ENCODE measurements around the gene ZNF710. TPM values are rescaled to one million over a fixed set of nuclear protein-coding genes. Genes with fewer than 3 reads are reported as not detected.
"Not testable (repeated sequence)": the region's sequence is repeated elsewhere in the genome, so short reads cannot be mapped to it uniquely, and the experiment has no call there.

ZNF710 gene
- total RNA-seq, 4 donors from 2014 or later, result 9.0 to 15.6 (median 11.2) TPM

DNA sequence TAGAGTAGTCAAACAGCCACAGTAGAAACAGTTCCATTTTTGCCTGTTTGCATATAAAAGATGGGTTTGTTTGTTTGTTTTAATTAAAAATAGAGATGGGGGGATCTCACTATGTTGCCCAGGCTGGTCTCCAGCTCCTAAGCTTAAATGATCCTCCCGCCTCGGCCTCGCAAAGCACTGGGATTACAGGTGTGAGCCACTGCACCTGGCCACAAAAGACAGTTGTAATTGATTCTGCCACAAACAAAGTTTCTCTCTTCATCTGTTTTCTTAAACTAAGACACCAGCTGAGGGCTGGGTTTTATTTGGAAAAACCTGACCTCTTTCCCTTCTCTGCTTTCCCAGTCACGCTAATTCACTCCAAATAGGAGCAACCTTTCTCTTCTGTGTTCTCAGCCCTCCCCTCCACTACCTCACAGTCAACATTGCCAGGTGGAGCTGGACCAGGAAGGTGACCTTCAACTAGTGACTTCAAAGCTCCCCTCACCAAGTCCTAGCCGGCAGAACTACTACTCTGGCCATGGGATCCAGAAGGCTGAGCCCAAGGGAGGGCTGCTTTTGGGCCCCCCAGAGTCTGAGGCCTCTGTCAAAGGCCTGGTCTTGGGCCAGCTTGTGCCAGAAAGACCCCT, 102.7 kb downstream of the ZNF710 start:
- no peaks in the 10 kb centered on the region for H3K27me3 ChIP-seq
- no peak overlapping the region for H3K27ac ChIP-seq
- TF ChIP-seq EP300 (IDR thresholded peaks at IDR 0.05) (no peak), POLR2A (IDR thresholded peaks at IDR 0.05) (no peak), CTCF (IDR thresholded peaks at IDR 0.05) (no peak)
- peaks cover 0 to 37% (median 17%) of the 10 kb centered on the region in 4 donors for H3K4me1 ChIP-seq
- no peak overlapping the region for H3K4me3 ChIP-seq
- no peaks in the 10 kb centered on the region for H3K36me3 ChIP-seq
- no peaks in the 10 kb centered on the region for H3K9me3 ChIP-seq
- 89 to 90% methylated on average over 5 of the region's 5 CpGs for WGBS, 2 donors
- DNase-seq (ENCODE audit: low spot score in 2 of 2), result no peak

DNA sequence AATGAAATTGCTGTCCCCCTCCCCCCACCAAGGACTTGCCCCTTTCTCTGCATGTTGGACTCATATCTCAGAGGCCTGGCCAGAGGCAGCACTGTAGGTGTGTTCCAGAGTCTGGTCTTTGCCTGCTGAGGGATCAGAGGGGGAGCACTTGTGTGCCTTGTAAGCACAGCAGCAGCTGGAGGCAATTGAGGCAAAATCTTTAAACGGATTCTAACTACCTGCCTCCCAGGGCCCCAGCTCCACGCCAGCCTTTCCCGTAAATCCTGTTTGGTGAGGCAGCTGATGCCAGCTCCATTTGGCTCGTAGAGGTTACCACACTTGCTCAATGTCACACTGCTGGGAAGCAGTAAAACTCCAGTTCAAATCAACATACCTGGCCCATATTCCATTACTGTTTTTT, 103.4 kb downstream of the ZNF710 start:
- no peaks in the 10 kb centered on the region for H3K36me3 ChIP-seq
- H3K27ac ChIP-seq, result no peak overlapping the region
- H3K4me3 ChIP-seq, result no peak overlapping the region
- H3K4me1 ChIP-seq, result peaks cover 0 to 34% (median 15%) of the 10 kb centered on the region in 4 donors
- 88 to 94% methylated on average over 3 to 4 of the region's 4 CpGs for WGBS, 2 donors
- TF ChIP-seq POLR2A (IDR thresholded peaks at IDR 0.05) (no peak), CTCF (IDR thresholded peaks at IDR 0.05) (no peak), EP300 (IDR thresholded peaks at IDR 0.05) (no peak)
- no peak for DNase-seq (ENCODE audit: low spot score in 2 of 2)
- H3K27me3 ChIP-seq, result no peaks in the 10 kb centered on the region
- H3K9me3 ChIP-seq, result no peaks in the 10 kb centered on the region

GRCh38 chr15:90105521-90105920, 104.4 kb downstream of the ZNF710 start:
- WGBS, 2 donors, result 84 to 89% methylated on average over 7 of the region's 7 CpGs
- H3K4me3 ChIP-seq, result no peak overlapping the region
- peaks cover 0 to 26% (median 10%) of the 10 kb centered on the region in 4 donors for H3K4me1 ChIP-seq
- no peak for DNase-seq (ENCODE audit: low spot score in 2 of 2)
- no peak overlapping the region for H3K27ac ChIP-seq
- TF ChIP-seq POLR2A (IDR thresholded peaks at IDR 0.05) (no peak), CTCF (IDR thresholded peaks at IDR 0.05) (no peak), EP300 (IDR thresholded peaks at IDR 0.05) (no peak)
- H3K9me3 ChIP-seq, result no peaks in the 10 kb centered on the region
- H3K36me3 ChIP-seq, result no peaks in the 10 kb centered on the region
- H3K27me3 ChIP-seq, result no peaks in the 10 kb centered on the region

DNA sequence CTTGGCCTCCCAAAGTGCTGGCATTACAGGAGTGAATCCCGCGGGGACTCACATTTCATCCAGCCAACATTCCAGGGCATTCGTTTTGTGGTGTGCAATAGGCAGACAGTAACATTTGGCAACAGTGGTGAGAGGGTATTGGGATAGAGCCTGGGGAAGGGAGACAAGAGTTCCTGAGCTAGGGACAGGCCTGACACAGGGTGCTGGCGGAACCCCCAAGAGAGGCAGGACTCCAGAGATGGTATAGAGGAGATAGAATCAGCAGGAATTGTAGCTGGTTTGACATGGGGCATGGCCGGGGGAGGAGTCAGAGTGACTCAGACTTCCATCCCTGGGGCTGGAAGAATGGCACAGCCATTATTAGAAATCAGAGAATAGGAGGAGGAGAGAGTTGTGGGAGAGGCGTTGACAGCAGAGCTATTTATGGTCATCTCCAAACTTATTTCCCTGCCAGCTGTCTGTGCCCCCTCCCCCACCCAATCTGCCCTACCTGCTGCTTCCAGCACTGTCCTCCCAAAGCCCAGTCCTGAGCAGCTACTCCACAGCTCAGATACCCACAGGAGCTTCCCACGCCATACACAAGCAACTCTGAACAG, 105.5 kb downstream of the ZNF710 start:
- no peaks in the 10 kb centered on the region for H3K36me3 ChIP-seq
- no peak overlapping the region for H3K4me3 ChIP-seq
- H3K4me1 ChIP-seq, result peaks cover 0 to 15% (median 3%) of the 10 kb centered on the region in 4 donors
- TF ChIP-seq POLR2A (IDR thresholded peaks at IDR 0.05) (no peak), CTCF (IDR thresholded peaks at IDR 0.05) (no peak), EP300 (IDR thresholded peaks at IDR 0.05) (no peak)
- no peak overlapping the region for H3K27ac ChIP-seq
- no peak for DNase-seq (ENCODE audit: low spot score in 2 of 2)
- no peaks in the 10 kb centered on the region for H3K9me3 ChIP-seq
- 66 to 67% methylated on average over 7 of the region's 7 CpGs for WGBS, 2 donors
- H3K27me3 ChIP-seq, result no peaks in the 10 kb centered on the region

DNA sequence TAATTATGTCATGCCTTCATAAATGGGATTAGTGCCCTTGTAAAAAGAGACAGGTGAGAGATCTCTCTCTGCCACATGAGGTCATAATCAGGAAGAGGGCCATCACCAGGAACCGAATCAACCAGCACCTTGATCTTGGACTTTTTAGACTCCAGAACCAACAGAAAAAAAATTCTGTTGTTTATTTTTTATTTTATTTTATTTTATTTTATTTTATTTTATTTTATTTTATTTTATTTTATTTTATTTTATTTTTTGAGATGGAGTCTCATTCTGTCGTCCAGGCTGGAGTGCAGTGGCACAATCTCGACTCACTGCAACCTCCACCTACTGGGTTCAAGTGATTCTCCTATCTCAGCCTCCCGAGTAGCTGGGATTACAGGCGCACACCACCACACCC, 106.9 kb downstream of the ZNF710 start:
- not testable (repeated sequence) for H3K27ac ChIP-seq; H3K4me1 ChIP-seq; H3K36me3 ChIP-seq; H3K27me3 ChIP-seq; H3K4me3 ChIP-seq; DNase-seq (ENCODE audit: low spot score in 2 of 2); H3K9me3 ChIP-seq
- WGBS, 2 donors, result 88 to 99% methylated on average over 5 of the region's 5 CpGs

- not testable (repeated sequence) for H3K9me3 ChIP-seq; DNase-seq (ENCODE audit: low spot score in 2 of 2); H3K4me3 ChIP-seq; H3K27me3 ChIP-seq; H3K36me3 ChIP-seq; H3K27ac ChIP-seq; H3K4me1 ChIP-seq
- 61 to 74% methylated on average over 3 of the region's 3 CpGs for WGBS, 2 donors
Measured at GRCh38 chr15:90109163-90109751, 108.1 kb downstream of the ZNF710 start.
